ENCODE results near the gene DSPP. TPM values are rescaled to one million over a fixed set of nuclear protein-coding genes. Genes with fewer than 3 reads are reported as not detected.

DSPP gene
- total RNA-seq = not detected in 2 replicates

DNA sequence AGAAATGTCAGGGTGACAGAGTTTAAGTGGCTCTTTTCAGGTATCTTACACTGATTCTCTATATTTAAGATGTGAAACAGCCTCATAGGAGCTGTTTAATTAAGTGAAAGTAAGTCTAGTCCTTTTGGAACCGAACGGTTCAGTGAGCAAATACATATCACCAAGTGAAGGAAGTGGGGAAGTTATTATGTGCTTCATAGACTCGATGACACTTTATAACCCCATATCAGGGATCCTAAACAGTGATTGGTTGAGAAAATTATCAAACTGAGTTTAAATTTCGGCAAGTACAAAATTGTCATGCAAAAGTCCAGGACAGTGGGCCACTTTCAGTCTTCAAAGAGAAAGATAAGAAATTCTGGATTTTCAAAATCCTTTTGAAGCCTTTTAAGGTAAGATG is at the start of gene DSPP:
DSPP (plus strand) TSS at position 301 of the 400 bp plus-strand sequence. CDS start 2,380 bp downstream, outside the sequence.

GRCh38 chr4:87649980-87650379 is 41.7 kb downstream of the DSPP start, which contains the start of gene DMP1:
Gene DMP1 (plus strand): TSS chr4:87650280. CDS start chr4:87656493, 6,213 bp downstream.

Other genes with a start within 250 kb of the DSPP start
- 32.7 and 34.7 TPM in 2 replicates for gene HSD17B11, start 217.3 kb upstream of the DSPP start, total RNA-seq
- 14.6 and 18.6 TPM in 2 replicates for gene NUDT9, start 186.0 kb upstream of the DSPP start, total RNA-seq
- 61.2 and 133 TPM in 2 replicates for gene SPARCL1, start 79.2 kb upstream of the DSPP start, total RNA-seq
- not detected in 2 replicates for gene DMP1, start 41.8 kb downstream of the DSPP start, total RNA-seq
- gene IBSP, start 191.0 kb downstream of the DSPP start, total RNA-seq = not detected in 2 replicates
- gene MEPE, start 224.4 kb downstream of the DSPP start, total RNA-seq = not detected in 2 replicates

All from cardiac atrium fibroblast (primary cell).